ENCODE data around the gene CDK13.

GRCh38 chr7:40102897-40103296, 152.8 kb downstream of the CDK13 start:
- no peak for TF ChIP-seq CTCF (IDR thresholded peaks at IDR 0.05; ENCODE audit: extremely low read depth in 1 of 2, insufficient read depth in 1 of 2, low read depth in 1 of 2, low read length in 2 of 2)
- no peak for TF ChIP-seq EZH2 (IDR thresholded peaks at IDR 0.05; ENCODE audit: borderline replicate concordance, low read depth, low read length, severe bottlenecking)
- TF ChIP-seq POLR2A (IDR thresholded peaks at IDR 0.05; ENCODE audit: low read depth, low read length): no peak
- no peak for TF ChIP-seq MYC (IDR thresholded peaks at IDR 0.05; ENCODE audit: low read depth, low read length)
- no peak for TF ChIP-seq FOS (IDR thresholded peaks at IDR 0.05; ENCODE audit: borderline replicate concordance, insufficient read depth, low read length)
- TF ChIP-seq POLR2AphosphoS5 (IDR thresholded peaks at IDR 0.05; ENCODE audit: insufficient read depth, low read depth, low read length): no peak
